GM21526 (cell line): Measurements from ENCODE around the gene PLPP1.

Experiments
- ATAC-seq: cut with Tn5 transposase; IDR thresholded peaks from one replicate; pipeline ENCODE4 v1.9.1; 2021; ENCODE audit warnings: moderate library complexity; ENCODE audit not compliant: unreplicated experiment, low FRiP score

The PLPP1 gene

GRCh38 chr5:55454282-55454681 lies 80.5 kb downstream of the PLPP1 start:
- no peak for ATAC-seq

DNA sequence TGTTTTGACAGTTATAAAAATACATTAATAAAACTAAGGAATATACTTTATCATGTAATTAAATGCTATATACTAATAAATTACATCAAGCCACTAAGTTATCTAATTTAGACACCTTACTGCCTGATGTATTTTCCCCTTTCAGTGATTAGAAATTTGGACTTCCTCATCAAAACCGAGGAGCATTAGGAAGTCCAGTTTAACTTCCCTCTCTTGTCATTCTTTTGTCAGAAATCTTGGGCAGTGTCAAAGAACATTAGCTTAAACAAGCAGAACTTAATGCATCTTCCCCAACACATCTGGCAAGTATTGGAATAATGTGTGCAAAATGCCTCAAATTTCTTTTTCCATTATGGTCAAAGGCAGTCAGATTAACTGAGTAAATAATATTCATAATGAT lies 81.6 kb downstream of the PLPP1 start:
- no peak for ATAC-seq

DNA sequence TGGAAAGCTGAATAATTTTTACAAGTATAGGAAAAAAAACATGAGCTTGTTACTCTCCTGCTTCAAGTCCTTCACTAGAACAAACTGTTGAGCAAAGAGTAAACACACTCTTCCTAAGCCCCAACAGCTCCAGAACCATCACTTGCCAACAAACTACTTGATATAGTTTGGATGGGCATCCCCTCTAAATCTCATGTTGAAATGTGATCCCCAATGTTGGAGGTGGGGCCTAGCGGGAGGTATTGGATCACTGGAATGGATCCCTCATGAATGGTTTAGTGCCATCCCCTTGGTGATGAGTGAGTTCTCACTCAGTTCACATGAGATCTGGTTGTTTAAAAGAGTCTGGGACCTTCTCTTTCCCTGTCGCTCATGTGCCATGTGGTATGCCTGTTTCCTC lies 82.8 kb downstream of the PLPP1 start:
- no peak for ATAC-seq

DNA sequence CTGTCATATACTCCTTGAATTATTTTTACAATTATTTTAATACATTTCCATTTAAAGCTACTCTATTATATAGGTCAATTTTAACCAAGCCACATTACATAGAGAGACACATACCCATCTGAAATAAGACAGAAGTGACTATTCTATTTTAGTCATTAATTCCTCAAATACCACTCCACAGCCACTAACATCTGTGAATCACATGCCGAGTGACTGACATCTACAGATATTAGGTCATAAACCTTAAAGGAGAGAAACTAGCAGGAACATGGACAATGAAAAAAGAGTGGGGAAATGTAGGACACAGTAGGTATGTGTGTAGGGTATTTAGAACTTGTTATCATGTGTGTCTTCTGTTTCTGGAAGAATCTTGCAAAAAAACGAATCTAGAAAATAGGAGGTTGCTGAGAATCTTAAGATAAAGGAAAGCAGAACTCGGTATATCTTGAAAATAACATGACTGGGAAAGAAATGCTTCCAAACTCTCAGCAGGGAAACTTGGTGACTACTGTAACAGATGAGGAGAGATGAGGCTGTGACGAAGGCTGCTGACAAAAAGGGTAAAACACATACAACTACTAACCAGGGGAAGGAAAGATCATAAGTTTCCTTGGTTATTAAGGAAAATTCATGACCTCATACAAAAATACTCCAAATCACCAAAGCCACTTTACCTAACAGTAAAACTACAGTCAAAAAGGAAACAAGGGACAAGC lies 84.6 kb downstream of the PLPP1 start:
- ATAC-seq, result no peak

GRCh38 chr5:55446640-55447351 lies 88.0 kb downstream of the PLPP1 start:
- ATAC-seq, result no peak

DNA sequence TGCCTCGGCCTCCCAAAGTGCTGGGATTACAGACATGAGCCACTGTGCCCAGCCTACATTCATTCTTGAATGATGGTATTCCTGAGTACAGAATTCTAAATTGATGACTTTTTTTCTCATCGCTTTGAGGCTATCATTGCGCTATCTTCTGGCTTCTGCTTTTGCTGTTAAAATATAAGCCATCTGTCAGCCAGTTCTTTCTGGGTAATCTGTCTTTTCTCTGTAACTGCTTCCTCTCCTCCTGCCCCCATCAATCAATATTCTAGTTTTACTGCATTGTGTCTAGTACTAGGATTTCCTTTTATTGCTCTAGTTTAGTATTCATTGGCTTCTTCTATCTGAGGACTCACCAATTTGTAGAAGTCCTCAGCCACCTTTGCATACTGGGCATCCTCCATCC lies 89.0 kb downstream of the PLPP1 start:
- ATAC-seq, result no peak

- no peak for ATAC-seq
These were observed 92.8 kb downstream of the PLPP1 start for GRCh38 chr5:55441954-55442353.

- no peak for ATAC-seq
These were observed 93.5 kb downstream of the PLPP1 start for GRCh38 chr5:55441107-55441771.

GRCh38 chr5:55440188-55440646 lies 94.5 kb downstream of the PLPP1 start:
- ATAC-seq, result no peak

DNA sequence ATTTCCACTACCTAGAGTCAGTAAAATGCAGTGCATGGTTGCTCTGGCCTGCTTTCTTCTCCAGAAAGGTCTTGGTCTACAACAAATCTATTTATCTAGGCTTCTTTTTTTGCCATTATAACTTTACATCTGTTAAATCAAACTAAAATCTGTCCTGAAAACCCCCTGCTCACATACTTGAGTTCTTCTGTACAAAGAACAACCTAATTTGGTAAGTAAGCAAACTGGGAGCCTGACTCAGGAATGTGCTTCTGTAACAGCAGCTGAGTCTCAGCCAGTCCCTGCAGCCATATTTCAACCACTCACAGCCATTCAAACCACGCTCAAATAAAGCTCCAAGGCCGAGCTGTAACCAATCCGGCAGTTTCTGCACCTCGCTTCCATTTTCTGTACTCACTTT lies 95.8 kb downstream of the PLPP1 start:
- no peak for ATAC-seq

GRCh38 chr5:55437859-55438206 lies 96.9 kb downstream of the PLPP1 start:
- no peak for ATAC-seq

DNA sequence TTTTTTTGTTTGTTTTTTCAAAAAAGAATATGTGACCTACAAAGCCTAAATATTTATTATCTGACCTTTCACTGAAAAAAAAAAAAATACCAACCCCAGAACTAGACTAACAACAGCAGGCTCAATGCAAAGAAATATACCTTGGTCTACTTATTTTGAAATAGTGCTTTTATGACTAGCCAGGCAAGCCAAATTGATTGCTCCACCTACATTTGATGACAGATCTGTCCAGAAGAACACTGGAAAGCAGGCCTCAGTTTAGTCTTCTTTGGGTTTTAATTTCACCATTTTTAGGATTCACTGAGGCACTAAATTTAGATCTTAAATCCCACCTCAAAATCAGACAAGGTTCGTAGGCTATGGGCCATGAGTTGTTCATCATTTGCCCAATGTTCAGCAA lies 97.3 kb downstream of the PLPP1 start:
- ATAC-seq, result no peak

- ATAC-seq, result no peak
These were observed 102.2 kb downstream of the PLPP1 start for GRCh38 chr5:55432549-55432948.

DNA sequence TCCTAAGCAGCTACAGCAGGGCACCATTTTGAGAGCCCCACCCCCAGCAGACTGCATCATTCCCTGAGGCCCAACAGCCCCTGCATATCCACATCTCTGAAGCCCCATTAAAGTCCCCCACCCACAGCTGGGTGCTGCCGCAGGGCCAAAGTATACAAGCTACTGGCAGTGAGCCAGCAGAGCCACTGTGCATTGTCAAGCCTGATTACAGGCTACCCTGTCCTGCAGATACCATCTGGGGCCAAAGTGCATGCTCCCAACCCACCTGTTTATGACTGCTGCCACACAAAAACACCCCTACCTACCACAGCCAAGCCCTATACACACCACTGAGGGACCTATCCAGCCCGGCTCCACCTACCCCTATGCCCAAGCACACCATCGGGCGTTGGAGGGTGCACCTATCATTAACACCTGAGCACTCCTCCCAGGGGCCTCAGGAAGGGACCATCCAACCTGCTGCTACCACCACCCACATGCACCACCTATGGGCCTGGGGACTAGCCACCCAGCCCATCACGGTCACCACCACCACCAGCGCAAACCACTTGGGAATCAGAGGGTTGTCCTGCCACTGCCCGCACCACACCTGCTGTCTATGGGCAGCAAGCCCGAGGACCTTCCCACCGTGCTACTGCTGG lies 105.0 kb downstream of the PLPP1 start:
- no peak for ATAC-seq

DNA sequence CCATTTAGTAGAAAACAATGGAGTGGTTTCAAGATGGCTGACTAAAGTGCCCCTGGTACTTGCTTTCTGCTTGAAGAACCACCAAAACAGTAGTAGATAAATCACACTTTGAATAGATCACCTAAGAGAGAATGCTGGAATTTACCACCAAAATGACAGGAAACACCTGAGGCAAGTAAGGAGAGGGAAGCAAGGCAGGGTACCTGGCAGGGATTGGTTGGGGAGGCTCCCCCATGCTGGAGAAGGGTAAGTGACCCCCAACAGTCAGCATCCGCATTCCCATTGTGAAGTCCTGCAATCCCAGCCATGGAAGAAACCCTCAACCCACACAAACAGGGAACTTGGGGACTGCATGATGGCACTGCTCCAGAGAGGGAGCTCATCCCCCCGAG lies 105.5 kb downstream of the PLPP1 start:
- ATAC-seq, result no peak

DNA sequence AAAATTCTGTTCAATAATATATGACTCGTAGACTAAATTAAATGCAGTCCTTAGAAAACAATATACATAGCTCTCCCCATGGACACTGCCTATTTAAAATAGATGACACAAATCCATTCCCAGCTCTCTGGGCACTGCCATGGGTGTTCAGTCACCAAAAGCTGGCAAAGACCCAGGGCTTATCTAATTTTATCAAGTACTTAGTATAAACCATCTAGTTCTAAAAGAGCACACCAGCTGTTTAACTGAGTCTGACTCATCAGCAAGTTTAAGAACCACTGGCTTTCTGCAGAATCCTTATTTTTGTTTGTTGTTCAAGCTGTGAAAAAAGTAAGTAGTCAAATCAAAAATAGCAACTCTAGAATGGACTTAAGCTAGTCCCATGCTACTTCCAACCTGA lies 107.6 kb downstream of the PLPP1 start:
- ATAC-seq, result no peak

GRCh38 chr5:55426455-55426854 lies 108.3 kb downstream of the PLPP1 start:
- no peak for ATAC-seq

GRCh38 chr5:55421074-55421529 lies 113.7 kb downstream of the PLPP1 start:
- peak; percentile 79 for ATAC-seq

- ATAC-seq, result no peak
These were observed 115.5 kb downstream of the PLPP1 start for GRCh38 chr5:55418994-55419968.

DNA sequence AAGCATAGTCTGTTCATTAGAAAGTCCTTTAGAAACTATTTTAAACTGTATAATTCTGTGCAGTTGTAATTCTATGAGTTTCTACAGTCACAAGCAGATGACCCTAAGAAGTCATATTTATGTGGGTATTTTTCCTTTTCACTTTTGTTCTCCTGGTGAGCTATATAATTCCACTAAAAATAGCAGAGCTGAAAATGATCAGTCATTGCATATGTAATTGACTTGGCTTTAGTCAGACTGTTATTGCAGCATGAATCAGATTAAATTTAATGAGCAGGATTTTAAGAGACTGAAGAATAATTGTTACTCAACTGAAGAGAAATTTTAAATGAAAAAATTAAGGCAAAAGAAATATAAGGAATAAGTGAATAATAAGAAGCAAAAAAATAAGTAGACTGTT lies 118.5 kb downstream of the PLPP1 start:
- no peak for ATAC-seq
